ENCODE data around the gene CXCL9. TPM values are rescaled to one million over a fixed set of nuclear protein-coding genes. Genes with fewer than 3 reads are reported as not detected.
"Not testable (repeated sequence)": the region's sequence is repeated elsewhere in the genome, so short reads cannot be mapped to it uniquely, and the experiment has no call there.

Gene CXCL9
- total RNA-seq: 1 to 10 TPM in 1 of 2 donors, not detected in 1; 1.4 TPM

- H3K36me3 Mint-ChIP-seq: no peaks in the 10 kb centered on the region
- DNase-seq (ENCODE audit: low spot score in 2 of 2): no peak
- no peaks in the 10 kb centered on the region for H3K9me3 Mint-ChIP-seq
- no peak within 1 kb of the TSS for H3K27ac Mint-ChIP-seq
- ATAC-seq: no peak
Observed at GRCh38 chr4:76007089-76007862, at the start of gene CXCL9. CXCL9 (minus strand) TSS chr4:76007509; CDS start chr4:76007449, 60 bp downstream.

- H3K9me3 Mint-ChIP-seq: no peaks in the 10 kb centered on the region
- no peaks in the 10 kb centered on the region for H3K36me3 Mint-ChIP-seq
- DNase-seq (ENCODE audit: low spot score in 2 of 2) (no peak), ATAC-seq (no peak)
- peak overlapping the region in 1 of 2 donors; percentile 63 for H3K27ac Mint-ChIP-seq
Observed at GRCh38 chr4:76055421-76055820, 48.1 kb upstream of the CXCL9 start.

- ATAC-seq (peak; percentile 85 to 87), DNase-seq (ENCODE audit: low spot score in 2 of 2) (peak in 1 of 2 donors; percentile 50)
- H3K9me3 Mint-ChIP-seq: no peaks in the 10 kb centered on the region
- H3K36me3 Mint-ChIP-seq: no peaks in the 10 kb centered on the region
- H3K27ac Mint-ChIP-seq: peak overlapping the region in 1 of 2 donors; percentile 63
Observed at GRCh38 chr4:76055016-76055415, 47.7 kb upstream of the CXCL9 start.

GRCh38 chr4:76053730-76054129, 46.4 kb upstream of the CXCL9 start:
- H3K36me3 Mint-ChIP-seq: no peaks in the 10 kb centered on the region
- ATAC-seq (no peak), DNase-seq (ENCODE audit: low spot score in 2 of 2) (no peak)
- no peaks in the 10 kb centered on the region for H3K9me3 Mint-ChIP-seq
- H3K27ac Mint-ChIP-seq: no peak overlapping the region

GRCh38 chr4:76050560-76051050, 43.3 kb upstream of the CXCL9 start:
- H3K27ac Mint-ChIP-seq; H3K9me3 Mint-ChIP-seq; H3K36me3 Mint-ChIP-seq; ATAC-seq; DNase-seq (ENCODE audit: low spot score in 2 of 2): not testable (repeated sequence)

- H3K36me3 Mint-ChIP-seq; H3K27ac Mint-ChIP-seq; ATAC-seq; DNase-seq (ENCODE audit: low spot score in 2 of 2); H3K9me3 Mint-ChIP-seq: not testable (repeated sequence)
Observed at GRCh38 chr4:76049860-76050416, 42.6 kb upstream of the CXCL9 start.

- DNase-seq (ENCODE audit: low spot score in 2 of 2); H3K9me3 Mint-ChIP-seq; ATAC-seq; H3K27ac Mint-ChIP-seq: not testable (repeated sequence)
- H3K36me3 Mint-ChIP-seq: peaks cover 0 to 15% of the 10 kb centered on the region in 2 donors
Observed at GRCh38 chr4:76044686-76045085, 37.4 kb upstream of the CXCL9 start.

GRCh38 chr4:76043306-76043705, 36.0 kb upstream of the CXCL9 start:
- H3K9me3 Mint-ChIP-seq; ATAC-seq; H3K27ac Mint-ChIP-seq; DNase-seq (ENCODE audit: low spot score in 2 of 2): not testable (repeated sequence)
- H3K36me3 Mint-ChIP-seq: peaks cover 0 to 15% of the 10 kb centered on the region in 2 donors

GRCh38 chr4:76042241-76042998, 35.1 kb upstream of the CXCL9 start:
- Mint-ChIP-seq H3K27ac (peak overlapping the region; percentile 36 to 54), H3K36me3 (peaks cover 0 to 15% of the 10 kb centered on the region in 2 donors)
- ATAC-seq: peak; percentile 50 to 99
- not testable (repeated sequence) for DNase-seq (ENCODE audit: low spot score in 2 of 2); H3K9me3 Mint-ChIP-seq

- Mint-ChIP-seq H3K9me3 (no peaks in the 10 kb centered on the region), H3K27ac (no peak overlapping the region), H3K36me3 (no peaks in the 10 kb centered on the region)
- no peak for ATAC-seq
- no peak for DNase-seq (ENCODE audit: low spot score in 2 of 2)
Observed at GRCh38 chr4:76036855-76037254, 29.5 kb upstream of the CXCL9 start.

GRCh38 chr4:76035799-76036380, 28.6 kb upstream of the CXCL9 start, which contains the start of gene CXCL11:
CXCL11 (minus strand) TSS chr4:76036070; CDS start chr4:76035987, 83 bp downstream.
- Mint-ChIP-seq H3K27ac (no peak within 1 kb of the TSS), H3K36me3 (no peaks in the 10 kb centered on the region), H3K9me3 (no peaks in the 10 kb centered on the region)
- ATAC-seq: no peak
- DNase-seq (ENCODE audit: low spot score in 2 of 2): no peak

- DNase-seq (ENCODE audit: low spot score in 2 of 2) (no peak), ATAC-seq (no peak)
- Mint-ChIP-seq H3K27ac (no peak overlapping the region), H3K9me3 (no peaks in the 10 kb centered on the region), H3K36me3 (no peaks in the 10 kb centered on the region)
Observed at GRCh38 chr4:76035141-76035540, 27.8 kb upstream of the CXCL9 start.

- DNase-seq (ENCODE audit: low spot score in 2 of 2) (no peak), ATAC-seq (no peak)
- Mint-ChIP-seq H3K27ac (no peak overlapping the region), H3K36me3 (no peaks in the 10 kb centered on the region), H3K9me3 (no peaks in the 10 kb centered on the region)
Observed at GRCh38 chr4:76029300-76029699, 22.0 kb upstream of the CXCL9 start.

GRCh38 chr4:76028350-76028765, 21.0 kb upstream of the CXCL9 start:
- DNase-seq (ENCODE audit: low spot score in 2 of 2) (no peak), ATAC-seq (peak; percentile 31 to 33)
- H3K9me3 Mint-ChIP-seq: no peaks in the 10 kb centered on the region
- no peaks in the 10 kb centered on the region for H3K36me3 Mint-ChIP-seq
- H3K27ac Mint-ChIP-seq: peak overlapping the region; percentile 77 to 89

- DNase-seq (ENCODE audit: low spot score in 2 of 2): no peak
- H3K36me3 Mint-ChIP-seq: no peaks in the 10 kb centered on the region
- no peaks in the 10 kb centered on the region for H3K9me3 Mint-ChIP-seq
- peak; percentile 20 to 86 for ATAC-seq
- peak overlapping the region; percentile 48 to 90 for H3K27ac Mint-ChIP-seq
Observed at GRCh38 chr4:76024065-76024464, 16.8 kb upstream of the CXCL9 start.

GRCh38 chr4:76023389-76023788, 16.1 kb upstream of the CXCL9 start, which contains the start of gene CXCL10:
CXCL10 (minus strand) TSS chr4:76023497; CDS start chr4:76023431, 66 bp downstream.
- H3K36me3 Mint-ChIP-seq: no peaks in the 10 kb centered on the region
- peak within 1 kb of the TSS; percentile 48 to 90 for H3K27ac Mint-ChIP-seq

More at GRCh38 chr4:76023389-76023788, 16.1 kb upstream of the CXCL9 start, which contains the start of gene CXCL10:
- DNase-seq (ENCODE audit: low spot score in 2 of 2) (no peak), ATAC-seq (peak in 1 of 2 donors; percentile 28)
- no peaks in the 10 kb centered on the region for H3K9me3 Mint-ChIP-seq

Data from activated naive CD4-positive, alpha-beta T cell treated with anti-CD3 and anti-CD28 coated beads, Interleukin-2, amount 50 U/mL, for 72 hours (primary cell).